Middle frontal gyrus (tissue), 1 donor: ENCODE measurements around the gene RASA3.
"Not testable (repeated sequence)": the region's sequence is repeated elsewhere in the genome, so short reads cannot be mapped to it uniquely, and the experiment has no call there.

Experiments used
- DNase-seq: peaks from one replicate; pipeline ENCODE4 v3.0.0-alpha.2; 2015; ENCODE audit warnings: low spot score; ENCODE audit errors: extremely low spot score

The RASA3 gene

DNA sequence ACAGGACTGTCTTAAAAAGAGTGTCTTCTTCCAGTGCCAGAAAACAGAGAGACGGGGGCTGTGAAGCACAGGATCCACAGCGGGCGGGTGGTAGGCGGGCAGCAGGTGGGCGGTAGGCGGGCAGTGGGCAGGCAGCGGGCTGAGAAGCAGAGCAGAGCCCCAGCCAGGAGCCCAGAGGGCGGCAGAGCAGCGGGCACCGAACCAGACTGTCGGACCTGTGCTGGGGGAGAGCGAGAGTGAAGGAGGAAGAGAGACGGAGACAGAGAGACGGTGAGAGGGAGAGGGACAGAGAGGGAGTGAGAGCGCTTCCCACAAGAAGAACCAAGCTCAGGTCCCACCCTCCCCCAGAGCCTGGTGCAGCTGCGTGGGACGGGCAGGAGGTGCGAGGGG lies 30.3 kb downstream of the RASA3 start:
- DNase-seq: no peak

GRCh38 chr13:114101358-114102130 lies 30.9 kb downstream of the RASA3 start:
- DNase-seq: no peak

DNA sequence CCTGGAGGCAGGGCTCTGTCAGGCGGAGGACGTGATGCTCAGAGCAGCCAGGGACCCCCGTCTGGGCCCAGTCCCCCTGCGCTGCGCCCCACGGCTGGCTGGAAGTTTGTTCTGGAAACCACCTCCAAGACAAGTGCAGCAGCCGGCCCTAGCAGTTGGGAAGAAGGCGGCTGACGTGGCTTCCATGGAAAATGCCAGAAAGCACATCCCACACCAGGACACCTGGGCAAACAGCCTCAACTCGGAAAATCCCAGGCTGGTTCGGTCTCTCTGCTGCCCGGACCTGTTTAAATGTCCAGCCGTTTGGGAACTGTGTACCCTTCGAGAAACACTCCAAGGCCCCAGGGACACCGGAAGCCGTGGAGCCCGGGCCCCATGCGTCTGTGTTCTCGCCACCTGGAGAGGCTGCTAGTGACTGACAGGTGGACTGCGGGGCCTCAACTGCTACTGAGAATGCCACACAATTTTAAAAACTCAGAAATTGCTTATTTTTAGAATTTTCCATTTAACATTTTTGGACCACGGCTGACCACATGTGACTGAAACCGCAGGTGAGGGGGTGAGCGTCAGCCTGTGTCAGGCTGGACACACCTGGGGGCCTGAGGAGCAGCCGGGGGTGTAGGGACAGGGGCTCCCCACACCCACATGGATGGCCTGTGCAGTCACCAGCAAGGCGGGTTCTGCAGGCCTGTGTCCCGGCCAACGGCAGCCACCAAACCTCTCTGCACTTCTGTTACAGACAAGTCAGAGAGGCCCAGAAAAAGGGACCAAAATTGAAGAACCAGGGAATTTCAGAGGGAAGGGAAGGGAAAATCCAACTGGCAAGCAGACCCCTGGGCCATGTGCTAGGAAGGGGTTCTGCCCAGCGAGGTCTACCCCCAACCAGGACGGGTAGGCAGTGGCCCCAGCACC lies 31.7 kb downstream of the RASA3 start:
- DNase-seq: no peak

GRCh38 chr13:114099918-114100445 lies 32.4 kb downstream of the RASA3 start:
- DNase-seq: no peak

DNA sequence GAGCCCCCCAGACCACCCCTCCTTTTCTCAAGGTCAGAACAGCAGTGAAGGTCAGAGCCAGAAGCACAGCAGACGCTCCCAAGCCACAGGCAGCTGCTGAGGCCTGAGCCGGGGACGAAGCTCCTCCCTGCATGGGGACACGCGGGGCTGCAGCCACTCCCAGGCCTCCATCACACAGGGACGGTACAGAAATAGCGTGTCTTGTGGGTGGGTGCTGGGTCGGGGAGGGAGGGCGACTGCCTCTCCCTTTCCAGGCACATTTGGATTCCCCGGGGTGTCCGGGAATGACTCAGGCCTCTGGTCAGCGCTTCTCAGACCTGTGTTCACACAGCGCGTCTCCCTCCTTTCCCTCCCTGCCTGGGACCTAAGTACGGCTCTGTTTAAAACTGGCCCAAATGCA lies 33.2 kb downstream of the RASA3 start:
- DNase-seq: no peak

- not testable (repeated sequence) for DNase-seq
These were observed 33.8 kb downstream of the RASA3 start for GRCh38 chr13:114098689-114099056.

DNA sequence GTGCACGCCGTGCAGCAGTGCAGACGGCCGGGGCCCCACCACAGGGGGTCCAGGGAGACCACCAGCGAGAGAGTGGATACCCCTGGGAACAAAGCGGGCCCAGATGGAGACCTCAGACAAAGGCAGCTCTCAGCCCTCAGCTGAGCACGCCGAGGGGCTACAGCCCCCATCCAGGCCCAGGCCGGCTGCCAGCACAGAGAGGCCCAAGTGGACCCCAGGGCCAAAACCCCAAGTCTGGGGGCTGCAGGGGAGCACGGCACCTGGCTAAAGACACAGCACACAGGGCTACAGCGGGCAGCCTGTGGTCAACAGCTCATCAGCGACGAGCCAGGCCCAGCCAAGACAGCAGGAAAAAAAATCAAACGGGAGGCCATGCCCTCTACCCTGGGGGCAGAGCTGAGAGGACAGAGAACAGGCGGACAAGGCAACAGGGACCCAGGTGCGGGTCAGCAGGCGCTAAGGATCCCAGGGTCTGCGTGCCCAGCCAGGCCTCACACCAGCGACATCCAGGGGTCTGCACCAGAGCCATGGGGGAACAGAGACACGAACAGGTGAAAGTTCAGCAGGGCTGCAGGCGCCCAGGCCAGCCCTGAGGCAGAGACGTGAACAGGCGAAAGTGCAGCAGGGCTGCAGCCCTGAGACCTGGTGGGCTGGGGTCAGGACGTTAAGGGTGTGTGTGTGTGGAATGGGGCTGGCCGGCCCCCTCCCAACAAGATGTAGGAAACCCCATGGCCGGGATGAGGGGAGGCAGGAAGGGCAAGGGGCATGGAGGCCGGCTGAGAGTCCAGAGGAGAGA lies 34.3 kb downstream of the RASA3 start:
- DNase-seq: no peak

DNA sequence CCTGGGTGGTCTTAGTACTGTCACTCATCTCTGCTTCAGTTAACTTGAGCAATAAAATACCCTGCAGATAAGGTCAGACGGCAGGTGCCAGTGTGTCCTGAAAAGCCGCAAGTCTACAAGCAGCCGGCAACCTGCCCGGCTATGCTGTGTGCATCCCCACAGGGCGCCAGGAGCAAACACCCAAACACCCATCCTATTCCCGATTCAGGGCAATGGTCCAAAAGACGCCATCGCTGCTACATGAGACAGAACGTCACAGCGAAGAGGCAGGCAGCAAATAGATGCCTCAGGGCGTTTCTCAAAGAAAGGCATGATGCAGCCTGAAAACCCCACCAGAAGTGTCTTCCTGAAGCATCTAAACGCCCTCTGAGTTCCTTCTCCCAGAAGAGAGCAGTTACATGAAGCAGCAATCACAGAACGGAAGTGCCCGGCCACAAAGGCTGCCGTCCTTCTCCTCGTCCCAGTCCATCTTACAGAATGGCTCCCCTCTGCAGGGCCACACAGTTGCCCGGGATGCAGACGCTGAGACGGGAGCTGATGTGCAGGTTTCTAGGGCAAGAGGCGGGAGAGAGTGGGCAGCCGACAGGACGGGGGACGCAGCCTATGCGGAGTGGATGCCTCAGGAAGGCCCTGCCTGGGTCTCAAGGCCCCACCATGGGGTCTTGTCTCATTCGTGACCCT lies 35.1 kb downstream of the RASA3 start:
- no peak for DNase-seq

DNA sequence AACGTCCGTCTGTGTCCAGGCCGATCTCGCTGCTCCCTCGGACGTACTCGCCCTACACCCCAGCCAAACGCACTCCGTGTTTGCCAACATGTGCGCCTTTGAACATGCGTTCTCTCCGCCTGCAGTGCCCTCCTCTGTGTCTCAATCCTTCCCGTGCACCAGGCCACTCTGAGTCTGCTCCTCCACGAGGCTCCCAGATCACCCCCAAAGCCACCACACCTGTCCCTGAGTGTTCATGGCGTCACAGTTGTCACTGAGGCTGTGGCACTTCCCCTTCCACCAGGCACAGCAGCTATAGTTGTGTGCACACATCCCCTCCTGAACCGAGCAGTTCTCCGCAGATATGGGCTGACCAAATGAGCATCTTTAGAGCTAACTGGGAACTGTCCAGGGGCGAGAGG lies 35.6 kb downstream of the RASA3 start:
- DNase-seq: no peak

DNA sequence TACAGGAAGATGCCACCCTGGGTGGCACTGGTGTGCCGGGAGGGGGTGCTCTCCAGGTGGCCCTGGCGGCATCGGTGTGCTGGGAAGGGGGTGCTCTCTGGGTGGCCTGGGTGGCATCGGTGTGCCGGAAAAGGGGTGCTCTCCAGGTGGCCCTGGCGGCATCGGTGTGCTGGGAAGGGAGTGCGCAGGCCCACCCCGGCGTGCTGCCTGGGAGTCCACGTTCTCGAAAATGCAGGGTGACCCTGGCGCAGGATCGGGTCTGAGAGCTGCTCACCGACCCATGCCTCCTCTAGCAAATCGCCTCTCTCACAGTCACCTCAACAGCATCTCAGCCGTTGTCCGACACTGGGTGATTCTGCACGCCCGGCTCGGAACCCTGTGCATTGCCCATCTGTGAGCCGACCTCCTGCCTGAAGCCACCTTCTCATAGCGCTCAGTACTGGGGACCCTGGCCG lies 36.4 kb downstream of the RASA3 start:
- no peak for DNase-seq

DNA sequence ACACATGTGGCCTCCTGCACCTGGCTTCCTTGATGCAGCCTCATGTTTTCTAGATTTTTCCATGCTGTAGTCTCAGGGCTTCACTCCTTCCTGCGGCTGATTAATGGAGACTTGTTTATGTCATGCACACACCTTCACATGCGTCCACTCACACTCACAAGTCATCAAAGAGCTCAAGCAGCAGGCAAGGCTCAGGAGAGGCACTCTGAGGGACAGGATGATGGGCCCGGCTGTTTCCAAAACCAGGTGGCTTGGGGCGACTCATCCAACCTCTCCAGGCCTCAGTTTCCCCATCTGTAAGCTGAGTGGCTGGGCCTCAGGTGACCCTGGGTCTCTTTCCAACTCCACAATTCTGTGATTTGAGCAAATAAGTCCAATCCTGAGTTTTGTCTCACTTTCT lies 36.9 kb downstream of the RASA3 start:
- DNase-seq: no peak

- DNase-seq: no peak
These were observed 39.3 kb downstream of the RASA3 start for GRCh38 chr13:114093118-114093517.

- no peak for DNase-seq
These were observed 40.0 kb downstream of the RASA3 start for GRCh38 chr13:114092468-114092867.

DNA sequence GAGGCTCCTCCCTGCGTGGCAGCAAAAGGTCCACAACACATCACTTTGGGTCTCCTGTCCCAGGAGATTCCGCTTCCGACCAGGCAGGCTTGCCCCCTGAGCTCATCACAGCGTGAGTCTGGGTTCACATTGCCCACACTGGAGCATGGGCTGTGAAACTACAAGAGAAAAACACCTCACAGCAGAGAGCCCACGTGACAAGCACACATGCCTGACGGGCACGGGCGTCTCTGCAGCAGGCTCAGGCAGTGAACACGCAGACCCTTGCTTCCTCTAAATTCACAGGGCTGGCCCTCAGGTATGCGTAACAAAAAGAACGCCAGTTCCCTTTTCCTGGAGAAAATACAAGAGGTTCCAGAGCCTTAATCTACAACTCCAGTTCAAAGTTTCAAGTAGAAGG lies 41.9 kb downstream of the RASA3 start:
- DNase-seq: no peak

GRCh38 chr13:114089751-114090400 lies 42.5 kb downstream of the RASA3 start:
- DNase-seq: no peak

- DNase-seq: no peak
These were observed 43.1 kb downstream of the RASA3 start for GRCh38 chr13:114089341-114089740.

DNA sequence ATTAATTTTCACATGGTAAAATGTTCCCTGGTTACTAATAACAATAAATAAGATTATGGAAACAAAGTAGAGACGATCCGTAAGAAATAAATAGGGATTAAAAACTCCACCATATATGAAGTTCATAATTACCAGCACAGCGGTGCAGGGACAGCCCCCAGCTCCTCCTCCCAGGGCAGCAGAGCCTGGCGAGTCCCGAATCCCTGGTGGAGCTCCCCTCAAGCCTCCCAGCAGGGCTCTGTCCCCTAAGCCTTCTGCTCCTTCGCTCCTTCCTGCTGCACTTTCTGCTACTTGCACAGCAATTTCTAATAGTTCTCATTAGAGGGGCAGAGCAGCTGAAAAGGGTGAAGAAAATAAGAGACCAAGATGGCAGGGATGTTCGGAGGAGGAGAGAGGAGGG lies 43.6 kb downstream of the RASA3 start:
- no peak for DNase-seq

DNA sequence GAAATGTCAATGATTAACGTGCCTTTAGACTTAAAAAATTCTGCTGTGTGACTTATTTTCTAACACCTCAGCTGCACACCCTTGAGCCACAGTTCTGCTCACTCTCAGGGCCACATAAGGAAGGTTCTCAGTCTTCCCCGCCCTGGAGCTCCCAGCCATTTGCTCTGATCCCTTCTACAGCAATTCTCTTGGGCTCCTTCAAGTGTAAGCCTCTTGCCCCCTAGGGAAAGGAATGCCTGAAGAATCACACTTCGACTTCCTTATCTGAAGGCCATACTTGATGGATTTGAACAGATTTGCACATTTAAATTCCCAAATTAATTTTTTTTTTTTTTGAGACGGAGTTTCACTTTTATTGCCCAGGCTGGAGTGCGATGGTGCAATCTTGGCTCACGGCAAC lies 44.2 kb downstream of the RASA3 start:
- DNase-seq: no peak

DNA sequence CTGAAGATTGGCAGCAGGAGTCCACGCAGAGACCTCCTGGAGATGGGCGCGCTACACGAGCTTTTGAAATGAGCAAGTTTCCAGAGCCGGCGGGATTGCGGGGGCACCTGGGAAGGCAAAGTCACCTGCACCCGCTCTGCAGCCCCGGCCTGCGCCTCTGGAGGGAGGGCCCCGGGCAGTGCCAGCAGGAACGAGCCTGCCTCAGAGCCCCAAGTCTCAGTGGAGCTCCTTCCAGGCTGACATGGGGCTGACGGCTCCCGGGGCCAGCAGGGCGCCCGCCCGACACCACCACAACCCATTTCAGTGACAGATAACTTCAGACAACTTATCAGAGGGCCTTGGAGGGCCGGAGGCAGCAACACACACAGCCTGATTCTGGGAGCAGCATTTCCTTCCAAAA lies 45.0 kb downstream of the RASA3 start:
- DNase-seq: no peak

GRCh38 chr13:114082849-114083645 lies 49.4 kb downstream of the RASA3 start:
- no peak for DNase-seq
